Glomerular endothelial cell (primary cell): ENCODE measurements around the gene GTPBP6. TPM values are rescaled to one million over a fixed set of nuclear protein-coding genes. Genes with fewer than 3 reads are reported as not detected.
A peak's percentile ranks its signal among the peaks of the same experiment; 100 is the strongest.
"Not testable (repeated sequence)": the region's sequence is repeated elsewhere in the genome, so short reads cannot be mapped to it uniquely, and the experiment has no call there.

Experiments used
- DNase-seq: peaks from one replicate; pipeline ENCODE4 v3.0.0-alpha.2; 2011; ENCODE audit warnings: low read depth, low spot score; ENCODE audit errors: extremely low read depth
- total RNA-seq: library from RNA; depleted of rRNA; stranded (reverse); fragments of >200 nt; gene quantifications from 2 replicates; pipeline ENCODE4 v1.2.3, GENCODE V29; 2015

GTPBP6 gene
- total RNA-seq, 1 donor from 2014 or later: 48.5 TPM

- DNase-seq: no peak
Measured at GRCh38 chrX:302975-303374, 15.6 kb downstream of the GTPBP6 start.

- DNase-seq: no peak
Measured at GRCh38 chrX:300334-300733, 18.3 kb downstream of the GTPBP6 start.

GRCh38 chrX:298993-299392 lies 19.6 kb downstream of the GTPBP6 start:
- DNase-seq: no peak

GRCh38 chrX:295136-295535 lies 23.5 kb downstream of the GTPBP6 start:
- DNase-seq: no peak

GRCh38 chrX:292900-293897 lies 25.4 kb downstream of the GTPBP6 start:
- no peak for DNase-seq

- no peak for DNase-seq
Measured at GRCh38 chrX:291411-291901, 27.1 kb downstream of the GTPBP6 start.

GRCh38 chrX:290476-291166 lies 28.0 kb downstream of the GTPBP6 start:
- no peak for DNase-seq

- DNase-seq: no peak
Measured at GRCh38 chrX:288561-288991, 30.0 kb downstream of the GTPBP6 start.

- DNase-seq: no peak
Measured at GRCh38 chrX:287670-288069, 30.9 kb downstream of the GTPBP6 start.

GRCh38 chrX:285076-285677 lies 33.4 kb downstream of the GTPBP6 start:
- DNase-seq: no peak

GRCh38 chrX:283115-283845 lies 35.3 kb downstream of the GTPBP6 start:
- DNase-seq: peak; percentile 20

- DNase-seq: not testable (repeated sequence)
Measured at GRCh38 chrX:282000-282681, 36.5 kb downstream of the GTPBP6 start.

GRCh38 chrX:281166-281999 lies 37.2 kb downstream of the GTPBP6 start, which contains the start of gene PLCXD1:
Gene PLCXD1 (plus strand): TSS chrX:281381. CDS start chrX:284188, 2,807 bp downstream.
- no peak for DNase-seq

- DNase-seq: not testable (repeated sequence)
Measured at GRCh38 chrX:280722-281121, 37.9 kb downstream of the GTPBP6 start.

GRCh38 chrX:279757-280604 lies 38.6 kb downstream of the GTPBP6 start:
- not testable (repeated sequence) for DNase-seq

GRCh38 chrX:276581-277201 lies 41.9 kb downstream of the GTPBP6 start:
- no peak for DNase-seq

- DNase-seq: no peak
Measured at GRCh38 chrX:275967-276580, 42.5 kb downstream of the GTPBP6 start.
